CD1c-positive myeloid dendritic cell (primary cell): ENCODE measurements around the gene PPBP.
"Not testable (repeated sequence)": the region's sequence is repeated elsewhere in the genome, so short reads cannot be mapped to it uniquely, and the experiment has no call there.

Experiments used
- DNase-seq: peaks from one replicate; pipeline ENCODE4 v3.0.0-alpha.2; 2016; ENCODE audit errors: extremely low spot score

Gene PPBP

GRCh38 chr4:73992050-73992449, 4.1 kb upstream of the PPBP start:
- DNase-seq: no peak

GRCh38 chr4:73991742-73992000, 3.7 kb upstream of the PPBP start:
- DNase-seq: no peak

DNA sequence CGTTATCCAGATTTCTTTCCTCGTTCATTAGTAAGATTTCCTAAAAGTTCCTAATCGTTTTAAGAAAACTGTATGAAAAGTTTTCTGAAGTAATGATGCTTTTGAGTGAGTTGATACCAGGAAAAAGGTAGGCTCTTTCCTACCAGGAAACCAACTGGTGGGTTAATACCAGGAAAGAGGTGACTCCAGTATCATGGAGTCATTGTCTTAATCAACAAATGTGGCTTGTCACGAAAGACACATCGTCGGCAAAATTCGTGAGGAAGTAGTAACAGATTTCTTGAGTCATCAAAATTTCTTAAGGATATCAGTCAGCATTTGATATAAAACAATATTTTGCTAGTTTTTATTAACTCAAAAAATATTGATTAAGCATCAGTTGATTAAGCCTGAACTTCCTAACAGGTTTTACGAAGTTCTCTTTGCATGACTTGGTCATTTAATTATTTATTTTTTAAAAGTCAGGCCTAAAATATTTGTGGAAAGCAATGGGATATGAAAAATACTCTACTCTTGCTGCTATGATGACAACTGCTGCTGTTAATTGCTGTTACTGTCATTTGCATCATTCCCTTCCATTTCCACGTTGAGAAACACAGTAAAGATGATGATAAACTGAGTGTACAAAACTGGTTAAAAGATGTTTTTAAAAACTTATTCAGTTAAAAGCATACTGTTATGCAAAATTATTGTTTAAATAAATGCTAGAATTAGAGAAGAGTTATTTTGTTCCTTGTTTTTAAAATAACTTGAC, 3.2 kb upstream of the PPBP start:
- DNase-seq: no peak

GRCh38 chr4:73989928-73990327, 1.9 kb upstream of the PPBP start:
- no peak for DNase-seq

DNA sequence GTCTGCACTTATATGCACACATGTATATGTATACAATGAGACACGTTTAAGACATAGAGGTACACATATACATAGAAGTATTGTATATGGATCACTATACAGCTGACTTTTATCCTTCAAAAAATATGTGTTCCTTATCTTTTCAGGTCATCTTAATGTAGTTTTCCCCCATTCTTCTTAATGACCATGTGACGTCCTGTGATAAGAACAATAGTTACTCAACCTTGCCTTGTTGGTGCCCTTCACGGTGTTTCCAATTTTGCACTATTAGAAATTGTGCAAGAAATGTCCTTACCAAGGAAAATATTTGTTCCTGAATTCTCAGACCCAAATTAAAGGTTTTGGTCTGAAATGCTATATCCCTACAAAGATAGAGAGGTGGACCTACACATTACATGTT, 1.0 kb upstream of the PPBP start:
- DNase-seq: no peak

GRCh38 chr4:73985528-73985852, 2.5 kb downstream of the PPBP start:
- DNase-seq: no peak

GRCh38 chr4:73984736-73985527, 3.1 kb downstream of the PPBP start:
- DNase-seq: no peak

GRCh38 chr4:73981175-73981574, 6.8 kb downstream of the PPBP start:
- DNase-seq: not testable (repeated sequence)

DNA sequence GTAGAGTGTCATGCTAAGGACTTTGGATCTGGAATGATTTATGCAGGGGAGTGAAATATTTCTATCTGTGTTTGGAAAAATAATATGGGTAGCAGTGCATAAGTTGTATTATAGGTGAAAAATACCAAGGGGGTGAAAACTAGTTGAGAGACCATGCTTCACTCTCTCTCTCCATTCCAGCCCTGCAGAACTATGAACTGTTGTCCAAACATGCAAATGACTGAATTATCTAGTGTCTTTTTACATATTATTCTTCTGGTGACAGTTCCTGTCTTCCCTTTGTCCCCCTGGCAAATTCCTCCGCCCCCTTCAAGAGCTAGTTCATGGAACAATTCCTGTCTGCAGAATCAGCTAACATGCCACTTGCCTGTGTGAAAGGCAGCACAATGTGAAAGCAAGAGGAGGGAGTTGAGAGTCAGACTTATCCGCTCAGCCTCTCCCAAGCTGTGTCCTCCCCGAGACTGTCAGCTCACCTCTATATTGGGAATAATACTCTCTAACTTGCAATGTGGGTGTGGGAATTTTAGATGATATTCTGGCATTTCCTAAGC, 8.5 kb downstream of the PPBP start:
- DNase-seq: no peak

DNA sequence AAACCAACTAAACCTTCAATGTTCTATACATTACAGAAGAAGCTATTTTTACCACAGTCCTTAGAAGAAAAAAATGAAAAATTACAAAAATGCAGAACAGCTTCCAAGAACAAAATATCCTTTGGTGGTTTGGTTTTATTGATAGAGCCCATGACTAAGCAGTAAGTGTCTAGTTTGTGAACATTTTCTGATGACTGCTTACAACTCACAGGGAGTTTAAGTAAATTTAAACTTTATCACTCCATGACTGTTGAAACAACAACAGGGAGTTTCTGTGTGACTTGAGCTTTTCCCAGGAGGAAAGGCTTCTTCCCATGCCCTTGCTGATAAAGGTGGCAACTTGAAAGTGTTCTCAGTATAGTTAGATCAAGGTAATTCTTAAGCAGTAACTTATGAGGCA, 9.1 kb downstream of the PPBP start:
- DNase-seq: no peak

DNA sequence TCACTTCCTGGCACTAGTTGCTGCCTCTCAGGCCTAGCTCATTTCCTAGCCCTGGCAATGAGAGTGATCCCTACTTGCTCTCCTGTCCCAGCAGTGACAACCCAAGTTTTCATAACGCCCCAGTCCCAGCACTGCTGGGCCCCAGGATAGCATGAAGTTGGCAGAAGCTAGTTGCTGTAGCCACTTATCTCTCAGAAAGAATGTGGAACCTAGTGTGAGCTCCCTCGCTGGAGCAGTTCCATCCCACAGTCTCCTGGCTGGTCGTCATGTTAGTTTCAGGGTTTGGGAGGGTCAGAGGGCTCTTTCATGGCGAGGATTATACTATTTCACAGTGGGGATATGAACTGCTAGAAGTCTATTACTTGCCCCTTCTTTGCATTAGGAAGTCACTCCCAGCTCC, 11.3 kb downstream of the PPBP start:
- DNase-seq: no peak

DNA sequence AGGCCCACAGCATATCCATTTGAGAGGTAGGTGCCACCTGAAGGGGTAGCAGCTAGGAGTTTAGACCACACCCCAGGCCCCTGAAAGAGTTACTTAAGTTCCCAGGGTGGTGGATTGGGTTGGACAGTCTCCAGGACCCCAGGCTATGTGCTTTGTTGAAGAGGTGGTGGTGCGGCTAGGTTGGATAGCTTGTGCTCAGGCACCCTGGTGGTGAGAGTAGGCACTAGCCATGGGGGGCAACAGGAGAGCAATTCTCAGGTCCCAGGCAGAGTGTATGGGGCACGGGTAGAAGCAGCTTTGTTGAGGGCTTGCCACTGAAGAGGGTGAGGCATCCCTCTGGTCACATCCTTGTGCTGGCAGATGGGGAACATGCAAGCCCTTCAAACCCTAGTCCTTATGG, 11.8 kb downstream of the PPBP start:
- DNase-seq: no peak

- DNase-seq: no peak
Observed at GRCh38 chr4:73974352-73974751, 13.6 kb downstream of the PPBP start.

GRCh38 chr4:73970945-73971344, 17.0 kb downstream of the PPBP start:
- DNase-seq: no peak

- no peak for DNase-seq
Observed at GRCh38 chr4:73970011-73970410, 18.0 kb downstream of the PPBP start.

DNA sequence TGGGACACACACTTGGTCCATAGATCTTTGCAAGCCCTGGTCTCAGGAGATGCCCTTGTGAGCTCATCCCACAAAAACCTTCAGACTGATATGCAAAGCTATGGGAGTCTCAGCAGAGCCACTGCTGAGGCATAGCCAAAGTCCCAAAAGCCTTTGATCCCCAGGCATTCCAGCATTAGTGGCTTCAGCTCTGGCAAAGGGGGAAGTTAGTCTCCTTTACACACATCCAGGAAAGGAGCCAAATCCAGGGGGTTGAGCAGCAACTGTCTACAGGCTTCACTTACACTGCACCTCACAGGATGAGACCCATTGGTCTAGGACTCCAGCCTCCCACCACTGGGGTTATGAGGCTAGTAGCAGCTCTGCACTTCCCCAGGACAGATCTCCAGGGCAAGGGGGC, 20.1 kb downstream of the PPBP start:
- DNase-seq: no peak

DNA sequence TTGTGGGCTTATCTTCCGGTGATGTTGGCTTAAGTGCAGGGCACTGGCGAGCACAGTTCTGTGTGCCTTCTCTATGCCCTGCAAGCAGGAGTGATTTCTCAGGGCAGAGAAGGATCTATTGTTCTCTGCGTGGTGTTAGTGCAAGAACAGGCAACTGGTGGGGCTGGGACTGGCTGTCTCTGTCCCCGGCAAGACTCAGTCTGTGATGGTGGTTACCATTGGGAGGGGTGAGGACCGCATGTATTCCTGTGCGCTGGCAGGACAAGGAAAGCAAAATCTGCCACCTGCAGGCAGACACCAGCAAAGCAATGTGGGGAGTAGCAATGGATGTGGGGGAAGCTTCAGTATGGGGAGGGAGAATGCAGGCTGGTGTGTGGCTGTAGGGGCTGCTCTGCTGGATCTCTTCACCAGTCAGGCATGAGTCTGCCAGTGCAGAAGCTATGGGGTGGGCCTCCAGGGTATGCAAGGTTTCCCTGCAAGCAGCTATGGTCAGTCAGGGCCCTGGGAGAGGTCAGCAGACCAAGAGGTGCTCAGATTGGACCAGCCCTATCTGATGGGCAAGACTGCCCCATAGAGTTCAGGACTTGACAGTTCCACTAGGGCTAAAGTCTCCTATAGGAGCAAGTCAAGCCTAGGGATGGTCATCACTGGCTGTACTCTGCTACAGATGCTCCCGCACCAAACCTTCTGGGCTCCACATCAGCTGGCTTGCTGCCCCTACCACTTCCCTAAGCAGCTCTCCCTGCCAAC, 23.0 kb downstream of the PPBP start:
- no peak for DNase-seq

GRCh38 chr4:73962724-73963123, 25.3 kb downstream of the PPBP start:
- no peak for DNase-seq

GRCh38 chr4:73959041-73959440, 28.9 kb downstream of the PPBP start:
- not testable (repeated sequence) for DNase-seq

GRCh38 chr4:73952352-73952751, 35.6 kb downstream of the PPBP start:
- no peak for DNase-seq

DNA sequence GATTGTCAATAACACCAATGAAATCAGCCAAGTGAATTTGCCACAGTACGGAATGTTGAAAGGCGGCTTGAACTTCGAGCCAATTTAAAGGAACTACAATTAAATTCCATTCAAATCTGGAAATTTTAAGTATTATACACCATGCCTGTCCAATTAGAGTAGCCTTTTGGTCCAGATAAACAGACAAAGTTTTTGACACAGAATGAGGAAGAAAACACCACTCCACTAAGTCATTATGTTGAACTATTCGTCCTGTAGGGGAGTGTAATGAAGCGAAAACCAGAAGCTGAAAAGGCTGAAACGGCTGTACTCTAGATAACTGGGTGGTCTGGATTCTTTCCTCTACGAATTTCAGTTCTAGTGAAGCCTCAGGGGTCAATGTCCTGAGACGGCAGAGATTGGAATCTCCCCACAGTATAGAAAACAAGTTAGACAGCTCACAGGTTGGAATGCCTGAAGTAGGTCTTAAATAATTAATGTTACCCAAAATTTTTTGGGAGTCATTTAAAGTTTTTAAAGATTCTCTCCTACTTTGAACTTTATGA, 37.5 kb downstream of the PPBP start:
- not testable (repeated sequence) for DNase-seq

- DNase-seq: no peak
Observed at GRCh38 chr4:73948990-73949706, 38.8 kb downstream of the PPBP start.
